ENCODE measurements around the gene FCN2.

FCN2 gene

GRCh38 chr9:134913041-134913712 lies 32.6 kb downstream of the FCN2 start:
- no peak for DNase-seq

- no peak for DNase-seq
Observed at GRCh38 chr9:134913713-134914500, 33.3 kb downstream of the FCN2 start.

DNA sequence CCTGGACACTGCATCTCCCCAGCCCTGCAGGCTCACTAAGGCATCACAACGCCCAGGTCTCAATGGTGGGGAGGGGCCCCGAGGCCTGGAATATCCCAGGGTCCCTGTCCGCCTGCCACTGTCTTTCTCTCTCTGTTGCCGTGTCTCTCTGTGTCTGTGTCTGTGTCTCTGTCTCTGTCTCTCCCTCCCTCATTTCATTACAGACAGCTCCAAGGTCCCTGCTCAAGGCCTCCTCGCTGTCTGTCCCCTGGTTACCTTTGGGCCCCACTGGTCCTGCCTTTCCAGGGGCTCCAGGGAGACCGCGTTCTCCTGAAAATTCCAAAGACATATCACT lies 33.9 kb downstream of the FCN2 start:
- no peak for DNase-seq

- DNase-seq, result no peak
Observed at GRCh38 chr9:134915046-134915985, 34.7 kb downstream of the FCN2 start.

DNA sequence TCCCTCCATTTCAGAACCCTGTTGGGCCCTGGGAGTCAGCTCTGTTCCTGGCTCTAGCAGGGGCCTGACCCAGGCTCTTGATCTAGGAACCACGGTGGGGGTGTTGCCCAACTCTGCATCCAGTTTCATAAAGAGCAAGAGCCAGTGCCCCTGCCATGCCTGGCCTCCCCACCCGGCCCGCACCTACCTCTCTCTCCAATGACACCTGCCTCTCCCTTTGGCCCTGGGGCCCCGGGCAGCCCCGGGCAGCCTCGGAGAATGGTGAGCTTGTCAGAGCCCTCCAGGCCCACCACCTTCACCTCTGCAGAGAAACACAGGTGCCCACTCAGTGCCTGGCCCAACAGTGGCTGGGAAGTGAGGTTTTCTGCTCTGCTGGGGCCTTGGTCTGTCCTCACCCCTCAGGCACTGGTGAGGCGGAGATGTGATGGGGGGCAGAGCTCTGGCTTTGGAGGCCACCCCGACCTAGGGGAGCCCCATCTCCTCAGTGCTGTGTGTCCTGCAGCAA lies 35.6 kb downstream of the FCN2 start:
- DNase-seq, result no peak

- no peak for DNase-seq
Observed at GRCh38 chr9:134917431-134918373, 37.1 kb downstream of the FCN2 start, which contains the start of gene FCN1. Gene FCN1 (minus strand): TSS chr9:134917912. CDS start chr9:134917871, 41 bp downstream.

DNA sequence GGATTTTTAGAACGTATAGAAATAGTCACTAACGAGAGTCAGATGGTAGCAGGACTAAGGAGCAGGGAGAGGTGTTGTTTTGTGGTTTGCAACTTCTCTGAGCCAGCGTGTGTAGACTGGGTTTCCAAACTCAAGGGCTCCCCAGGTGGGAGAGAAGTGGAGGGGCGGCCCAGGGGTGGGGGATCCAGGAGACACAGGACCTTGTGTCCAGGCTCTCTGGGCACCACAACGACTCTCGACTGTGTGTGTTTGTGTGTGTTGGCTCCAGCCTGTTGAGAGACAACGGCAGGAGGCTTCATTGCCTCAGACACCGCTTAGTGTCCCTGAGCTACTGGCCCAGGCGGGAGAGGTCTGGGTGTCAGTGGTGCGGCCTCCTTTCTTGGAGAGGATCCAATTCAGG lies 38.0 kb downstream of the FCN2 start:
- no peak for DNase-seq

DNA sequence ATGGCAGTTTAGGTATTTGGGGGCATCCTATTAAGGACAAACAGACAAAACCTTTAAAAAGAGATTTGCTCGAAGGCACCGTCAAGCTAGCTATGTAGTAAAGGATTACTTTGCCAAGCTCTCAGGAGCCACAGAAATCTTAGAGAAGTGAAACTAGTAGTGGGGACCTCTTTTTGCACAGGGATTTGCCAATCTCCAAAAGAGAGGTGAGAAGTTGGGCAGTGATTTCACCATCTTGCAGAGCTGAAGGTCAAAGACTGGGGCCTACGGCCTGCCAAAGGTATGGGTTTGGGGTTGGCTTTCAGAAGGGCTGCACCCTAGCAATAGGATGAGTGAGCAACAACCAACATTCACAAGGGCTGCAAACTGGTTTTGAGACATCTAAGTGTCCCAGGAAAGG lies 38.7 kb downstream of the FCN2 start:
- no peak for DNase-seq

GRCh38 chr9:134922066-134922931 lies 41.7 kb downstream of the FCN2 start:
- no peak for DNase-seq

GRCh38 chr9:134922932-134923240 lies 42.3 kb downstream of the FCN2 start:
- DNase-seq, result no peak

DNA sequence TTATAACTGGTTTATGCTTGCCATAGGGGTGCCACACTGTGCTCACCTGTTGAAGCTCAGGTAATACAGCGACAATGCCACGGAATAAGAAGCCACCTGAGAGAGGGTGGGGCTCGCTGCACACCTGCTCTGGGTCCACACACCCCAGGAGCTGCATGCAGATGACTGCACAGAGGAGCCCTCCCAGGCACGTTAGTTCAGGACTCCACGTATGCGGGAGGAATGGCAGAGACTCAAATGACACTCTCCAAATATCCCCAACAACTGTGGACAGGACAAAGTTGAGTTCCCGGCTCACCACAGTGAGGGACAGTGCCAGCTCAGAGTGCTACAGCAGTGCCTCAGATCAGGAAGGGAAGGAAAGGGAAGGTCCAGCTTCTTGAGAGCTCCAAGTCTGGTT lies 42.9 kb downstream of the FCN2 start:
- no peak for DNase-seq

GRCh38 chr9:134925011-134925511 lies 44.5 kb downstream of the FCN2 start:
- DNase-seq, result no peak

GRCh38 chr9:134928436-134929192 lies 48.0 kb downstream of the FCN2 start:
- no peak for DNase-seq

DNA sequence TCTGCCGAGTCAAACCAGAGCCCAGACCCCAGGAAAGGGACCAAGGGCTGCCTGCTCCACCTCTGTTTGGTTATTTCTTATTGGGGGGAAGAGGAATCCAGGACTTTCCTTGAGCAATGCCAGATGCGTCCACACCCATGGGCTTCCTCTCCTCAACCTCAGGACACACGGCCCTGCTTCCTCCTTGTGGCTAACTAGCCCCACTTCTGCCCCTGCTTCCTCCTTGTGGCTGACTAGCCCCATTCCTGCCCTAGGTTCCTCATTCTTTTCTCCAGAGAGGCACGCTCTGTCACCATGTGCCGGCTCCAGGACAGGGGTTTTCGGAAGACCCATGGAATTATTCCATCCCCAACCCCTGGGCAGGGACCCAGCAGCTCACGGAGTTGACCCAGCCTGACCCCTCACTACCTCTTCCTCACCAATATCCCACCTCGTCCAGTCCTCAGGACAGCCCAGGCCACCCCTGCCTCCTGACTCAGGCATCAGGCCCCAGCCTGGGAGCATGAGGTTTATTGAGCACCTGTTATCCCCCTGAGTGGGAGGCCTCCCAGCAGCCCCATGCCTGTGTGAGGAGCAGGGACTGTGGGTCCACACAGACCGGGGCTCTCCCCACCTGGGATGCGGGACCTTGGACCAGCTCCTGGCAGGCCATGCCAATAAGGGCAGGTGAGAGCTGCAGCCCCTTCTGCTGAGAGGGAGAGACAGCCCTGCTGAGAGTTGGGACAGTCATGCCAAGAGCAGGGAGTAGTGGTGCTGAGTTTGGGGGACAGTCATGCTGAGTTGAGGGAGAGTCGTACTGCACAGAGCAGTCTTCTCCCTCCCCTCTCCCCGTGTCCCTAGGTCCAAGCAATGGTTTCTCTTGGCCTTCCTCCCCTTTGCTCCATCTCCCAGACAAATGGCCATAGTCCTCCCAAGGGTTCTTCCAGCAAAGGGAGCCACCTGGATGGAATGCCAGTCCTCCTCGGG lies 48.9 kb downstream of the FCN2 start:
- DNase-seq, result no peak

DNA sequence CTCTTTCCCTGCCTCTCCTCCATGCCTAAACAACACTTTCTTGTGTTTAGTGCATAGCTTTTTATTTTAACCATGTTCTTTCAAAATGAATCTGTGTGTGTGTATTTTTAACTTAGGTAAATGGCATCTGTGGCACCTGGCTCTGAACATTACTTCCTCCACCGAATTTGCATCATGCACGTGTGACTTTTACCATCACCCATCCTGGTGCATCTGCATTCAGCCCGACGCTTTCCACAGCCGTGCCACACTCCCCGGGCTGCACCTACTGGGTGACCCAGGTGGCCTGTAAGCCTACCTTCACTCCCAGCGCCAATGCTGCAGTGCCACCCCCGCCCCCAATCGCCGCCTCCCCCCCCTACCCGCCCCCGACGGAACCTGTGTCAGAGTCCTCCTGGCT lies 49.8 kb downstream of the FCN2 start:
- DNase-seq, result no peak

DNA sequence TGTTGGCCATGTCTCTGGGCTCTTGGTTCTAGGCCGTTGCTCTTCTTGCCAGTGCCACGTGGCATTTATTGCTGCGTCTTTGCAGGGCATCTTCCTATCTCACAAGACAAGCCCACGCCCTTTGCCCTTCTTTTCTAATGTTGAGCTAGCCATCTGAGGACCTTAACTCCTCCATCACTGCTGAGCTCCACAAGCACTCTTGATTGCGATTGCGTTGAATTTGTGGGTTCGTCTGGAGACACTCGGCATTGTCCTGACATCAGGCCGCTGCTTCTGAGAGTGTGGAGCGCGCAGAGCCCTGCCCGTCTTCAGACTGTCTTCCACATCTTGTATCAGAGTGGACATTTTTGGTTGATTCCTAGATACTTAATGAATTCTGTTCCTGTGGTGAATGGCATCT lies 51.6 kb downstream of the FCN2 start:
- no peak for DNase-seq

GRCh38 chr9:134932606-134933005 lies 52.0 kb downstream of the FCN2 start:
- no peak for DNase-seq

DNA sequence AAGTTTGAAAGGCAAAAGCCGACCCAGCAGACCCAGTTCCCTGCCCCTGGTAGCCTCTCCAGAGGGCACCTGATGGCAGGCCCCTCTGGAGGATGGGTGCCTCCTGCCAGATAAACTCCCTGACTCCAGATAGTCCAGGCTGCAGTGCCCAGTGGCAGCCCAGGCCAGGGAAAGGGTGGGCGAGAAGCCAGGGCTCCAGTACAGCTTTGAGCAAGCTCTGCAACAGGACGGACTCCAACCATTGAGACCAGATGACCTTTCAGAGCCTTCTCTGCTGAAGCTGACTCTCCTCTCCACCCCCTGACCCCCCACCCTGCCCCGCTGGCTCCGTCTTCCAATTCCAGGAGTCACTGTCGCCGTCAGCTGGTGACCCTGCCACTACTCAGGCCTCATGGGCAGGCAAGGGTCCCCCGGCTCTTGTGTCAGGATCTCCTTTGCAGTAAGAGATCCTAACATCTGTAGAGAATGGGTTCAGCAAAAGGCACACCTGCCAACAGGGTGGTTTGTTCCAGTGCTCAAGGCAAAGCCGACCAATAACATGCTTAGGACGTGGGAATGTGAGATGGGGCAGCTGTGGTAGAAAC lies 52.6 kb downstream of the FCN2 start:
- DNase-seq, result no peak
